ENCODE measurements around the gene ATP13A3. TPM values are rescaled to one million over a fixed set of nuclear protein-coding genes. Genes with fewer than 3 reads are reported as not detected.

The ATP13A3 gene
- total RNA-seq, 4 donors from 2014 or later = 55.6 to 166 (median 94.7) TPM

DNA sequence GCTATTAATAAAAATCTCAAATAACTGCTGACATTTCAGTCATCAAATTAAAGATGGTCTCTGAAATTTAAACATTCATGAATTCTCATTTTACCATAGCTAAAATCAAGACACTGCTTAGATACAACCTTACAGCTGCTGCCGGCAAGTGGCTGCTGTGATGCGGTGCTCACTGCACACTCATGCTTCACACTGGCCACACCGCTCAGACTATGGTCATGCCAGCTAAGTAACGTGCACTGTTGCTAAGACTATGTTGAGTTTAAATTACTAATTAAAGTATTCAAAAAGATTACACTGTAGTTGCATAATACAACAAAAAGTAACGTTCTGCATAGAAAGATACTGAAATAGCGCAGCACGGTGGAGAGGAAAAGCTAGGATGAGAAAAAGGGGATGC lies 12.1 kb downstream of the ATP13A3 start:
- intact Hi-C loops (cut with DNase I) = loop anchor here (5.0 kb wide), 1 partner anchor 123 kb away; no protein-coding TSS in a partner anchor

DNA sequence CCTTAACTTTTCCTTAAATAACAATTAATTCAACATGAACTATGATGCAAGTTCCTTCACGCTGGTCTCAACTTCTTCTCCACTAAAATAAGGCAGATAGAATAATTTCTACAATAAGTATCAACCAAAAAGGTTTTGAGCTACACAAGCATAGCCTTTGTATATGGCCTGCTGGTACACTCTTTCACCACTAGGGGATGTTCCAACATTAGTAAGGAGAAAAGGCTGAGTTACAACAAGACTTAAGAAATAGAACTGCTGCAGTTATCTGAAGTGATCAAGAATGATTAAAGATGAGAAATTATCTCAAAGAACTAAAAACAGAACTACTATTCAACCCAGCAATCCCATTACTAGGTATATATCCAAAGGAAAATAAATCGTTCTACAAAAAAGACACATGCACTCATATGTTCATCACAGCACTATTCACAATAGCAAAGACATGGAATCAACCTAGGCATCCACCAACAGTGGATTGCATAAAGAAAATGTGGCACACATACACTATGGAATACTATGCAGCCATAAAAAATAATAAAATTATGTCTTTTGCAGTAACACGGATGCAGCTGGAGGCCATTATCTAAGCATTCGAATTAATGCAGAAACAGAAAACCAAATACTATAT lies 14.4 kb downstream of the ATP13A3 start:
- intact Hi-C loops (cut with DNase I) = loop anchor here (5.0 kb wide), 1 partner anchor 125 kb away; no protein-coding TSS in a partner anchor
- H3K27ac ChIP-seq = no peak overlapping the region
- peaks cover 0 to 5% (median 0%) of the 10 kb centered on the region in 3 donors for H3K4me1 ChIP-seq
- DNase-seq = no peak
- TF ChIP-seq POLR2A (IDR thresholded peaks at IDR 0.05) = no peak
- TF ChIP-seq, protein P1, sequence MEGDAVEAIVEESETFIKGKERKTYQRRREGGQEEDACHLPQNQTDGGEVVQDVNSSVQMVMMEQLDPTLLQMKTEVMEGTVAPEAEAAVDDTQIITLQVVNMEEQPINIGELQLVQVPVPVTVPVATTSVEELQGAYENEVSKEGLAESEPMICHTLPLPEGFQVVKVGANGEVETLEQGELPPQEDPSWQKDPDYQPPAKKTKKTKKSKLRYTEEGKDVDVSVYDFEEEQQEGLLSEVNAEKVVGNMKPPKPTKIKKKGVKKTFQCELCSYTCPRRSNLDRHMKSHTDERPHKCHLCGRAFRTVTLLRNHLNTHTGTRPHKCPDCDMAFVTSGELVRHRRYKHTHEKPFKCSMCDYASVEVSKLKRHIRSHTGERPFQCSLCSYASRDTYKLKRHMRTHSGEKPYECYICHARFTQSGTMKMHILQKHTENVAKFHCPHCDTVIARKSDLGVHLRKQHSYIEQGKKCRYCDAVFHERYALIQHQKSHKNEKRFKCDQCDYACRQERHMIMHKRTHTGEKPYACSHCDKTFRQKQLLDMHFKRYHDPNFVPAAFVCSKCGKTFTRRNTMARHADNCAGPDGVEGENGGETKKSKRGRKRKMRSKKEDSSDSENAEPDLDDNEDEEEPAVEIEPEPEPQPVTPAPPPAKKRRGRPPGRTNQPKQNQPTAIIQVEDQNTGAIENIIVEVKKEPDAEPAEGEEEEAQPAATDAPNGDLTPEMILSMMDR (IDR thresholded peaks at IDR 0.05) = peak; percentile 80 to 97 (median 96)
- H3K27me3 ChIP-seq = no peaks in the 10 kb centered on the region
- H3K4me3 ChIP-seq = no peak overlapping the region
- WGBS, 2 donors = 72% methylated on average over 4 of the region's 4 CpGs
- no peaks in the 10 kb centered on the region for H3K36me3 ChIP-seq
- no peaks in the 10 kb centered on the region for H3K9me3 ChIP-seq

More for the DNA sequence above, 12.1 kb downstream of the ATP13A3 start:
- Histone ChIP-seq H3K9me3 (no peaks in the 10 kb centered on the region), H3K4me3 (no peak overlapping the region), H3K4me1 (peaks cover 0 to 6% (median 0%) of the 10 kb centered on the region in 3 donors), H3K27ac (no peak overlapping the region), H3K27me3 (no peaks in the 10 kb centered on the region), H3K36me3 (peaks cover 0 to 8% (median 0%) of the 10 kb centered on the region in 3 donors)
- no peak for DNase-seq
- 78 to 82% methylated on average over 7 of the region's 7 CpGs for WGBS, 2 donors
- TF ChIP-seq, protein P1 (IDR thresholded peaks at IDR 0.05) = no peak
- TF ChIP-seq POLR2A (IDR thresholded peaks at IDR 0.05) = no peak

DNA sequence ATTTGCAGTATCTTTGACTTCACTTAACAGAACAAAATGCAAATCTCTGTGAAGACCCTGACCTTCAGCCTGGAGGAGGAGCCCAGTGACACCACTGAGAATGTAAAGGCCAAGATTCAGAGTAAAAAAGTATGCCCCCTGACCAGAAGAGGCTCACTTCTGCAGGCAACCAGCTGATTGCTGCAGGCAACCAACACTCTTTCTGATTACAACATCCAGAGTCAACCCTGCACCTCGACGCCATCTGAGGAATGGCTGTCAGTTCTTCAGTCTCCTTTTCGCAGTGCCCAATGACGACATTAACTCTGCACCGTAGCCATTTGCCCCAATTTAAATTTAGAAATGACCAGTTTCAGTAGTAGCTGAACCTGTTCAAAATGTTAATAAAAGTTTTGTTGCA lies 14.9 kb downstream of the ATP13A3 start:
- intact Hi-C loops (cut with DNase I) = loop anchor here (5.0 kb wide), 1 partner anchor 125 kb away; no protein-coding TSS in a partner anchor
- no peaks in the 10 kb centered on the region for H3K27me3 ChIP-seq
- H3K36me3 ChIP-seq = no peaks in the 10 kb centered on the region
- peaks cover 0 to 5% (median 0%) of the 10 kb centered on the region in 3 donors for H3K4me1 ChIP-seq
- H3K4me3 ChIP-seq = no peak overlapping the region
- TF ChIP-seq POLR2A (IDR thresholded peaks at IDR 0.05) = no peak
- TF ChIP-seq, protein P1 (IDR thresholded peaks at IDR 0.05) = no peak
- DNase-seq = no peak
- H3K9me3 ChIP-seq = no peaks in the 10 kb centered on the region
- no peak overlapping the region for H3K27ac ChIP-seq
- WGBS, 2 donors = 56 to 57% methylated on average over 5 of the region's 5 CpGs

DNA sequence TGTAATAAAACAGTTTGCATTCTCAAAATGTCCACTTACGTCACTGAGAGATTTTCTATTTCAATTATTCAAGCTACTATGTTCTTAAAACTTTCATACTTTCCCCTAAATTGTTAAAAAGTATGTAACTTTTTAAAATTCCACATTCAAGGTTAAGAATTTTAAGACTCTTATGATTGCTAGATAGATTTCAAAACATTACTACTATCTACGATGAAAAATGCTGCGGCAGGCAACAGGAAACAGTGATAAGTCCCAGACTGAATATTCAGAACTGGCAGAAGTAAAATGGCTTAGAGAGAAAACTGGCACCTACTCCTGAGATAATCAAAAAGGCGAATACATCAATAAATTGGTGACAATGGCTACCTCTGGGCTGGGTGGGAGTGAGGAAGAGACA lies 16.2 kb downstream of the ATP13A3 start:
- intact Hi-C loops (cut with DNase I) = loop anchor here (5.0 kb wide), 1 partner anchor 127 kb away; no protein-coding TSS in a partner anchor
- Histone ChIP-seq H3K36me3 (no peaks in the 10 kb centered on the region), H3K4me3 (no peak overlapping the region), H3K27ac (no peak overlapping the region), H3K27me3 (no peaks in the 10 kb centered on the region), H3K4me1 (peaks cover 0 to 10% (median 0%) of the 10 kb centered on the region in 3 donors), H3K9me3 (no peaks in the 10 kb centered on the region)
- no peak for TF ChIP-seq POLR2A (IDR thresholded peaks at IDR 0.05)
- TF ChIP-seq, protein P1 (IDR thresholded peaks at IDR 0.05) = no peak
- no peak for DNase-seq
- 71 to 75% methylated on average over 4 of the region's 4 CpGs for WGBS, 2 donors

DNA sequence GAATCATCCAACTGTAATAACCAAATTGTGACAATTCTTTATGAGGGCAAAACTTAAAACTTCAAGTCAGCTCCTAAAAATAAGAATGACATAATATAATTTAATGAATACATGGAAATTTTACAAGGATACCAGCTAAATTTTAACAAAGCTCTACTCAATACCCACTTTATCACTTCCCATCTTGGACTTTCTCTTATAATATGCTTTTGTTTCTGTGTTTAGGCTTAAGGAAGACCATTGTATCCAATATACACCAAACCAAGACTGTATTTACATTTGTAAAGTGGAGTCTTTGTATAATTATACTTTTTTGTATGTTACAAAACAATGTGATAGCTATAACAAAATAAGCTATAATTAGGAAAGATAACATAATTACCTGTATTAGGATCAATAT lies 16.8 kb downstream of the ATP13A3 start:
- H3K36me3 ChIP-seq = no peaks in the 10 kb centered on the region
- TF ChIP-seq, protein P1 (IDR thresholded peaks at IDR 0.05) = no peak
- no peak for TF ChIP-seq POLR2A (IDR thresholded peaks at IDR 0.05)
- H3K9me3 ChIP-seq = no peaks in the 10 kb centered on the region
- H3K4me3 ChIP-seq = no peak overlapping the region
- peaks cover 0 to 10% (median 0%) of the 10 kb centered on the region in 3 donors for H3K4me1 ChIP-seq
- H3K27me3 ChIP-seq = no peaks in the 10 kb centered on the region
- no peak for DNase-seq
- no peak overlapping the region for H3K27ac ChIP-seq
- intact Hi-C loops (cut with DNase I) = loop anchor here (5.0 kb wide), 1 partner anchor 127 kb away; no protein-coding TSS in a partner anchor

Data from esophagus squamous epithelium (tissue), 5 donors.